PC-9 (cell line): ENCODE measurements around the gene ZCCHC14. TPM values are rescaled to one million over a fixed set of nuclear protein-coding genes. Genes with fewer than 3 reads are reported as not detected.

ENCODE experiments used
- BruUV-seq: library from RNA; stranded (reverse); fragments of 400-500 nt; replicated peaks from 2 replicates; lab custom pipeline; 2021; lab: Mats Ljungman, UMichigan
- CTCF ChIA-PET: fragments of 300-600 bp; sonication (Branson Sonifier 250); formaldehyde crosslinking; loops from one replicate; lab custom pipeline; 2022; ENCODE audit warnings: antibody characterized with exemption; lab: Charles Lee
- POLR2A ChIA-PET: fragments of 300-600 bp; sonication (Branson Sonifier 250); formaldehyde crosslinking; loops from one replicate; lab custom pipeline; 2022; ENCODE audit warnings: antibody characterized with exemption; ENCODE audit not compliant: unreplicated experiment; lab: Charles Lee
- DNase-seq, 2 experiments: peaks; one replicate each; pipeline versions ENCODE4 v3.0.0 to v3.0.0-alpha.2; 2015 to 2022; ENCODE audit warnings: mixed read lengths in 1 of 2
- H2AFZ ChIP-seq: fragments of 200-600 bp; sonication (generic); 2 replicates; pipeline ENCODE4 v1.8.1; 2017; ENCODE audit warnings: antibody characterized with exemption
- H3F3A ChIP-seq: fragments of 200-600 bp; sonication (generic); 2 replicates; pipeline ENCODE4 v1.8.1; 2017; ENCODE audit warnings: antibody characterized with exemption, mild to moderate bottlenecking, low read depth; ENCODE audit not compliant: insufficient read depth
- H3K27ac ChIP-seq: fragments of 200-600 bp; sonication (generic); 2 replicates; pipeline ENCODE4 v1.6.1; 2016; ENCODE audit warnings: mixed run types
- H3K27me3 ChIP-seq: fragments of 200-600 bp; sonication (generic); 2 replicates; pipeline ENCODE4 v1.6.1; 2016; ENCODE audit warnings: low read depth, mixed run types; ENCODE audit not compliant: insufficient read depth
- H3K36me3 ChIP-seq: fragments of 200-600 bp; sonication (generic); 2 replicates; pipeline ENCODE4 v1.6.1; 2016; ENCODE audit warnings: low read depth, mixed run types
- H3K4me1 ChIP-seq: fragments of 200-600 bp; sonication (generic); replicated peaks from 2 replicates; pipeline ENCODE4 v1.6.1; 2016; ENCODE audit warnings: mixed run types; ENCODE audit not compliant: insufficient read depth
- H3K4me2 ChIP-seq: fragments of 200-600 bp; sonication (generic); 2 replicates; pipeline ENCODE4 v1.6.1; 2017; ENCODE audit warnings: mixed run types
- H3K4me3 ChIP-seq: fragments of 200-600 bp; sonication (generic); 2 replicates; pipeline ENCODE4 v1.6.1; 2016; ENCODE audit warnings: mixed run types
- H3K79me2 ChIP-seq: fragments of 200-600 bp; sonication (generic); 2 replicates; pipeline ENCODE4 v1.6.1; 2017; ENCODE audit warnings: low read depth, mixed run types
- H3K9me2 ChIP-seq: fragments of 200-600 bp; sonication (generic); 2 replicates; pipeline ENCODE4 v1.8.1; 2017; ENCODE audit warnings: mild to moderate bottlenecking; ENCODE audit not compliant: insufficient read depth
- H3K9me3 ChIP-seq: fragments of 200-600 bp; sonication (generic); 2 replicates; pipeline ENCODE4 v1.8.1; 2016; ENCODE audit warnings: low read depth; ENCODE audit not compliant: insufficient read depth
- H4K20me1 ChIP-seq: fragments of 200-600 bp; sonication (generic); 2 replicates; pipeline ENCODE4 v1.8.1; 2017; ENCODE audit not compliant: insufficient read depth
- CTCF ChIP-seq: fragments of 200-600 bp; sonication (generic); conservative IDR thresholded peaks from 2 replicates; pipeline ENCODE4 v1.6.1; 2017; ENCODE audit warnings: mixed run types, antibody characterized with exemption, mild to moderate bottlenecking, moderate library complexity
- EZH2 ChIP-seq: fragments of 200-600 bp; sonication (generic); IDR thresholded peaks from 2 replicates; pipeline ENCODE4 v1.8.0; 2017; ENCODE audit warnings: antibody characterized with exemption, low read depth
- intact Hi-C: fragments of 100-400 bp; cut with micrococcal nuclease; formaldehyde crosslinking; loops from one replicate; pipeline ENCODE4 v1.10.0; 2022; ENCODE audit not compliant: unreplicated experiment
- total RNA-seq: library from RNA; stranded (reverse); gene quantifications from 2 replicates; pipeline ENCODE4 v1.2.3, GENCODE V29; 2021

ZCCHC14 gene
- total RNA-seq, 1 experiment from 2014 or later = 17.9 TPM

GRCh38 chr16:87465306-87465705 is 27.5 kb downstream of the ZCCHC14 start:
- no peaks in the 10 kb centered on the region for H3K36me3 ChIP-seq
- H3K9me2 ChIP-seq = no peaks in the 10 kb centered on the region
- ChIA-PET POLR2A (no interaction called here), CTCF (no interaction called here)
- no peaks in the 10 kb centered on the region for H3K27me3 ChIP-seq
- H3K4me2 ChIP-seq = peak overlapping the region; percentile 76
- intact Hi-C loops = loop anchor here (10.0 kb wide), 1 partner anchor 109 kb away; no protein-coding TSS in a partner anchor
- H3K9me3 ChIP-seq = no peaks in the 10 kb centered on the region
- peaks cover 16% of the 10 kb centered on the region; the same call in 1 of the 2 replicates for H4K20me1 ChIP-seq
- peaks cover 46% of the 10 kb centered on the region for H3K4me1 ChIP-seq
- DNase-seq = peak; percentile 88 to 94
- no TSS peak for BruUV-seq
- TF ChIP-seq CTCF (no peak), EZH2 (no peak)
- peaks cover 50% of the 10 kb centered on the region for H3K79me2 ChIP-seq
- no peak overlapping the region for H2AFZ ChIP-seq
- H3K4me3 ChIP-seq = peak overlapping the region; percentile 13; the same call in 1 of the 2 replicates
- peak overlapping the region; percentile 72 for H3K27ac ChIP-seq
- peaks cover 29% of the 10 kb centered on the region for H3F3A ChIP-seq

- peaks cover 15% of the 10 kb centered on the region; the same call in 1 of the 2 replicates for H4K20me1 ChIP-seq
- peak overlapping the region; percentile 72 for H3K27ac ChIP-seq
- POLR2A ChIA-PET = no interaction called here
- DNase-seq = peak; percentile 41 to 49
- no peaks in the 10 kb centered on the region for H3K9me2 ChIP-seq
- no peaks in the 10 kb centered on the region for H3K27me3 ChIP-seq
- H3K9me3 ChIP-seq = no peaks in the 10 kb centered on the region
- CTCF ChIA-PET = interaction anchor here (0.9 kb wide), 1 partner anchor 118 kb away, joined by 4 read pairs; no protein-coding TSS in a partner anchor
- peaks cover 29% of the 10 kb centered on the region for H3F3A ChIP-seq
- H2AFZ ChIP-seq = no peak overlapping the region
- H3K36me3 ChIP-seq = no peaks in the 10 kb centered on the region
- peak overlapping the region; percentile 76 for H3K4me2 ChIP-seq
- intact Hi-C loops = loop anchor here (5.0 to 10.0 kb wide), 2 partner anchors 57 to 110 kb away; no protein-coding TSS in a partner anchor
- H3K79me2 ChIP-seq = peaks cover 47% of the 10 kb centered on the region
- no peak for TF ChIP-seq EZH2
- no peak for TF ChIP-seq CTCF
- H3K4me1 ChIP-seq = peaks cover 46% of the 10 kb centered on the region
- no TSS peak for BruUV-seq
- H3K4me3 ChIP-seq = peak overlapping the region; percentile 13; the same call in 1 of the 2 replicates
These were observed 28.0 kb downstream of the ZCCHC14 start for GRCh38 chr16:87464691-87465300.

GRCh38 chr16:87463722-87464690 is 28.8 kb downstream of the ZCCHC14 start:
- no peak overlapping the region for H3K4me3 ChIP-seq

More at GRCh38 chr16:87463722-87464690, 28.8 kb downstream of the ZCCHC14 start:
- Histone ChIP-seq H2AFZ (no peak overlapping the region), H3K79me2 (peaks cover 39% of the 10 kb centered on the region), H3K9me3 (no peaks in the 10 kb centered on the region), H3K27ac (peak overlapping the region; percentile 72), H4K20me1 (peaks cover 11% of the 10 kb centered on the region; the same call in 1 of the 2 replicates), H3K9me2 (no peaks in the 10 kb centered on the region), H3K4me1 (peaks cover 46% of the 10 kb centered on the region), H3F3A (peaks cover 29% of the 10 kb centered on the region), H3K4me2 (peak overlapping the region; percentile 76), H3K36me3 (no peaks in the 10 kb centered on the region), H3K27me3 (no peaks in the 10 kb centered on the region)
- no TSS peak for BruUV-seq
- intact Hi-C loops = loop anchor here (5.0 to 10.0 kb wide), 2 partner anchors 57 to 111 kb away; no protein-coding TSS in a partner anchor
- no peak for DNase-seq
- TF ChIP-seq EZH2 (no peak), CTCF (no peak)
- CTCF ChIA-PET = interaction anchor here (0.9 kb wide), 1 partner anchor 118 kb away, joined by 4 read pairs; no protein-coding TSS in a partner anchor
- POLR2A ChIA-PET = no interaction called here
